Esophagus muscularis mucosa (tissue), 4 donors: ENCODE results near the gene NSUN7.

Experiments
- CTCF ChIP-seq, 3 experiments: fragments of 200-600 bp in 2 of 3; fragments of 450-650 bp in 1 of 3; sonication (generic) in 2 of 3; IDR thresholded peaks; one replicate each; pipeline ENCODE4 v1.5.1; 2017 to 2019; ENCODE audit warnings: antibody characterized with exemption in 3 of 3, mild to moderate bottlenecking in 2 of 3, moderate library complexity in 1 of 3
- EP300 ChIP-seq: sonication (generic); formaldehyde crosslinking; IDR thresholded peaks from one replicate; pipeline ENCODE4 v1.6.1; 2017; ENCODE audit warnings: antibody characterized with exemption
- POLR2A ChIP-seq: fragments of 450-650 bp; IDR thresholded peaks from one replicate; pipeline ENCODE4 v1.6.1; 2017; ENCODE audit warnings: antibody characterized with exemption, moderate library complexity, mild to moderate bottlenecking, low read depth
- POLR2AphosphoS5 ChIP-seq, 2 donors: sonication (generic); formaldehyde crosslinking; IDR thresholded peaks; one replicate each; pipeline ENCODE4 v1.6.1; 2017; ENCODE audit warnings: antibody characterized with exemption in 2 of 2

- TF ChIP-seq CTCF (IDR thresholded peaks at IDR 0.05) (no peak), POLR2AphosphoS5 (IDR thresholded peaks at IDR 0.05) (no peak), POLR2A (no peak), EP300 (no peak)
Observed at GRCh38 chr4:40788331-40788730, 38.6 kb downstream of the NSUN7 start.
